ENCODE data around the gene C22orf31. TPM values are rescaled to one million over a fixed set of nuclear protein-coding genes. Genes with fewer than 3 reads are reported as not detected.

C22orf31 gene
- total RNA-seq, 1 experiment from 2014 or later: not detected

DNA sequence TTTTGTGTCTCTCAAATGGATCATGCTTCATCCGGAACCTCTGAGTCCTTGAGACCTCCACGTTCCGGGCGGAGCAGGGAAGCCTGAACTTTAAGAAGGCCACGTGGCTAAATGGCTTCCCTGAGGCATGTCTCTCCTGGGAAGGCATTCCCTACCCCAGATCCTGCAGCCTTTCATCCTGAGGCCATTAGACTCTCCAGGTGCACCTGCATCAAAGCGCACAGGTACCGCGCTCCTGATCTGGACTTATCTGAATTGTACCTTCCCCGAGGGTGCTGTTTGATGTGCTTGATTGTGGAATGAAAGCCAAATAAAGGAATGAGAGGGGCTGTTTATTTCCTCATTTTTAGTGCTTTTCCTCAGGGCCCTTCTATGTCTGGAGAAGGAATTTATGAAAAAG lies 22.5 kb downstream of the C22orf31 start:
- Mint-ChIP-seq H3K36me3 (ENCODE audit: insufficient read depth, unreplicated experiment) (peaks cover 15% of the 10 kb centered on the region), H3K9me3 (ENCODE audit: low read depth, unreplicated experiment) (no peaks in the 10 kb centered on the region), H3K4me1 (ENCODE audit: low read depth, unreplicated experiment) (peaks cover 42% of the 10 kb centered on the region), H3K27ac (ENCODE audit: unreplicated experiment) (no peak overlapping the region), H3K4me3 (ENCODE audit: low read depth, unreplicated experiment) (no peak overlapping the region), H3K27me3 (ENCODE audit: unreplicated experiment) (no peaks in the 10 kb centered on the region)
- no peak for DNase-seq
- CTCF ChIA-PET: interaction anchor here (0.6 to 3.9 kb wide), 6 partner anchors 15 to 220 kb away, joined by 3 to 42 read pairs (median 4); no protein-coding TSS in a partner anchor
- intact Hi-C loops (cut with micrococcal nuclease; ENCODE audit: unreplicated experiment): no loop called here
- TF ChIP-seq, protein P1, sequence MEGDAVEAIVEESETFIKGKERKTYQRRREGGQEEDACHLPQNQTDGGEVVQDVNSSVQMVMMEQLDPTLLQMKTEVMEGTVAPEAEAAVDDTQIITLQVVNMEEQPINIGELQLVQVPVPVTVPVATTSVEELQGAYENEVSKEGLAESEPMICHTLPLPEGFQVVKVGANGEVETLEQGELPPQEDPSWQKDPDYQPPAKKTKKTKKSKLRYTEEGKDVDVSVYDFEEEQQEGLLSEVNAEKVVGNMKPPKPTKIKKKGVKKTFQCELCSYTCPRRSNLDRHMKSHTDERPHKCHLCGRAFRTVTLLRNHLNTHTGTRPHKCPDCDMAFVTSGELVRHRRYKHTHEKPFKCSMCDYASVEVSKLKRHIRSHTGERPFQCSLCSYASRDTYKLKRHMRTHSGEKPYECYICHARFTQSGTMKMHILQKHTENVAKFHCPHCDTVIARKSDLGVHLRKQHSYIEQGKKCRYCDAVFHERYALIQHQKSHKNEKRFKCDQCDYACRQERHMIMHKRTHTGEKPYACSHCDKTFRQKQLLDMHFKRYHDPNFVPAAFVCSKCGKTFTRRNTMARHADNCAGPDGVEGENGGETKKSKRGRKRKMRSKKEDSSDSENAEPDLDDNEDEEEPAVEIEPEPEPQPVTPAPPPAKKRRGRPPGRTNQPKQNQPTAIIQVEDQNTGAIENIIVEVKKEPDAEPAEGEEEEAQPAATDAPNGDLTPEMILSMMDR (IDR thresholded peaks at IDR 0.05; ENCODE audit: unreplicated experiment): no peak
- no TSS peak for BruUV-seq (replicated peaks)

GRCh38 chr22:29037340-29037932 lies 24.2 kb downstream of the C22orf31 start:
- H3K9me3 Mint-ChIP-seq (ENCODE audit: low read depth, unreplicated experiment): no peaks in the 10 kb centered on the region
- DNase-seq: no peak
- no peak overlapping the region for H3K4me3 Mint-ChIP-seq (ENCODE audit: low read depth, unreplicated experiment)
- H3K27me3 Mint-ChIP-seq (ENCODE audit: unreplicated experiment): no peaks in the 10 kb centered on the region
- intact Hi-C loops (cut with micrococcal nuclease; ENCODE audit: unreplicated experiment): no loop called here
- peak overlapping the region; percentile 44 for H3K27ac Mint-ChIP-seq (ENCODE audit: unreplicated experiment)
- CTCF ChIA-PET: interaction anchor here (0.6 to 3.9 kb wide), 3 partner anchors 181 to 499 kb away, joined by 3 to 42 read pairs (median 4); no protein-coding TSS in a partner anchor
- TF ChIP-seq, protein P1 (IDR thresholded peaks at IDR 0.05; ENCODE audit: unreplicated experiment): no peak
- H3K4me1 Mint-ChIP-seq (ENCODE audit: low read depth, unreplicated experiment): peaks cover 47% of the 10 kb centered on the region
- no TSS peak for BruUV-seq (replicated peaks)
- H3K36me3 Mint-ChIP-seq (ENCODE audit: insufficient read depth, unreplicated experiment): peaks cover 18% of the 10 kb centered on the region

DNA sequence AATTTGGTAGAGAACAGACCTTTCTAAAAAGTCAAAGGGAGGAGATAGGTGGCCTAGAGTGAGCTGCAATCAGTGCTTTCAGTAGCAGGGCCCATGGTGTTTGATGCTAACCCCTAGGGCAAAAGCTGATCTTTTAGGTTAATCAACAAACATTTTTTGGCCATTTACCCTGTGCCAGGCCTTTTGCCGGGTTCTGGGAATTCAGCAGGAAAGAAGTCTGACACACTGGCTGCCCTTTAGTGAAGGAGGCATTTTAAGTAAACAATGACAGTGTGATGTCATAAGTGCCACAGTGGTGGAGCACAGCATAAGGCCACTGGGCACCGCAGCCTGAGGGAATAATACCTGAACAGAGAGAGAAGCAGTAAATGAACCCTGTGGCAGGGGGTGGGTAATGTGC lies 29.0 kb downstream of the C22orf31 start:
- Mint-ChIP-seq H3K36me3 (ENCODE audit: insufficient read depth, unreplicated experiment) (peaks cover 50% of the 10 kb centered on the region), H3K27ac (ENCODE audit: unreplicated experiment) (peak overlapping the region; percentile 99), H3K9me3 (ENCODE audit: low read depth, unreplicated experiment) (no peaks in the 10 kb centered on the region), H3K4me1 (ENCODE audit: low read depth, unreplicated experiment) (peaks cover 64% of the 10 kb centered on the region), H3K4me3 (ENCODE audit: low read depth, unreplicated experiment) (peak overlapping the region; percentile 92), H3K27me3 (ENCODE audit: unreplicated experiment) (no peaks in the 10 kb centered on the region)
- DNase-seq: peak; percentile 42
- TF ChIP-seq, protein P1 (IDR thresholded peaks at IDR 0.05; ENCODE audit: unreplicated experiment): no peak
- CTCF ChIA-PET: interaction anchor here (2.7 kb wide), 1 partner anchor 8 kb away, joined by 21 read pairs; no protein-coding TSS in a partner anchor
- BruUV-seq (replicated peaks): no TSS peak
- intact Hi-C loops (cut with micrococcal nuclease; ENCODE audit: unreplicated experiment): no loop called here

DNA sequence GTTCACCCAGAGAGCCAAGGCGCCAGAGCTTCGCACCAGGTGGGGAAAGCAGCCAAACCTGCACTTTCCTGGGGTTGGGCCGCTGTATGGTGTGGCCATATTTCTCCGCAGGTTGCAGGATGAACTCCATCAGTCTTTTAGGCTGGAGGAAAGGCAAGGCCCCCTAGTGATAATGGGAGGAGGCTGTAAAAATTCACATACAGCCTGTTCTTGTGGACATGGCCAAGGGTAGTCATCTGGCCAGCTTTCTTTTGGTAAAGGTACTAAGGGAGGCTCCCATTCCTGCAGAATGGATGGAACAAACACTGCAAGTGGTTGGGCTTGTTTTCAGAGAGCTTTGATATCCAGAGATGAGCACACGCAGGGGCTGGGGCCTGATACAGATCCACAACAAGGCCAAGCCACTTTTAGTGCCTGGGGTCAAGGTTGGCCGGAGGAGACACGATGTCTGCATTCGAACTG lies 29.6 kb downstream of the C22orf31 start:
- no peaks in the 10 kb centered on the region for H3K27me3 Mint-ChIP-seq (ENCODE audit: unreplicated experiment)
- peak overlapping the region; percentile 99 for H3K27ac Mint-ChIP-seq (ENCODE audit: unreplicated experiment)
- no peaks in the 10 kb centered on the region for H3K9me3 Mint-ChIP-seq (ENCODE audit: low read depth, unreplicated experiment)
- intact Hi-C loops (cut with micrococcal nuclease; ENCODE audit: unreplicated experiment): no loop called here
- peaks cover 60% of the 10 kb centered on the region for H3K4me1 Mint-ChIP-seq (ENCODE audit: low read depth, unreplicated experiment)
- TF ChIP-seq, protein P1 (IDR thresholded peaks at IDR 0.05; ENCODE audit: unreplicated experiment): no peak
- CTCF ChIA-PET: interaction anchor here (1.3 to 4.2 kb wide), 4 partner anchors 9 to 148 kb away, joined by 3 to 22 read pairs (median 14); partner anchors contain the start of gene ZNRF3
- no TSS peak for BruUV-seq (replicated peaks)
- DNase-seq: no peak
- peak overlapping the region; percentile 92 for H3K4me3 Mint-ChIP-seq (ENCODE audit: low read depth, unreplicated experiment)
- H3K36me3 Mint-ChIP-seq (ENCODE audit: insufficient read depth, unreplicated experiment): peaks cover 50% of the 10 kb centered on the region

All from Calu3 (cell line).